ENCODE results near the gene RCOR1. TPM values are rescaled to one million over a fixed set of nuclear protein-coding genes. Genes with fewer than 3 reads are reported as not detected.

The RCOR1 gene
- total and polyA plus RNA-seq, 2 of the 8 experiments (the other 6 are each of a cell fraction or from before 2014, with no cell fraction given): 12.3 to 26.3 TPM

DNA sequence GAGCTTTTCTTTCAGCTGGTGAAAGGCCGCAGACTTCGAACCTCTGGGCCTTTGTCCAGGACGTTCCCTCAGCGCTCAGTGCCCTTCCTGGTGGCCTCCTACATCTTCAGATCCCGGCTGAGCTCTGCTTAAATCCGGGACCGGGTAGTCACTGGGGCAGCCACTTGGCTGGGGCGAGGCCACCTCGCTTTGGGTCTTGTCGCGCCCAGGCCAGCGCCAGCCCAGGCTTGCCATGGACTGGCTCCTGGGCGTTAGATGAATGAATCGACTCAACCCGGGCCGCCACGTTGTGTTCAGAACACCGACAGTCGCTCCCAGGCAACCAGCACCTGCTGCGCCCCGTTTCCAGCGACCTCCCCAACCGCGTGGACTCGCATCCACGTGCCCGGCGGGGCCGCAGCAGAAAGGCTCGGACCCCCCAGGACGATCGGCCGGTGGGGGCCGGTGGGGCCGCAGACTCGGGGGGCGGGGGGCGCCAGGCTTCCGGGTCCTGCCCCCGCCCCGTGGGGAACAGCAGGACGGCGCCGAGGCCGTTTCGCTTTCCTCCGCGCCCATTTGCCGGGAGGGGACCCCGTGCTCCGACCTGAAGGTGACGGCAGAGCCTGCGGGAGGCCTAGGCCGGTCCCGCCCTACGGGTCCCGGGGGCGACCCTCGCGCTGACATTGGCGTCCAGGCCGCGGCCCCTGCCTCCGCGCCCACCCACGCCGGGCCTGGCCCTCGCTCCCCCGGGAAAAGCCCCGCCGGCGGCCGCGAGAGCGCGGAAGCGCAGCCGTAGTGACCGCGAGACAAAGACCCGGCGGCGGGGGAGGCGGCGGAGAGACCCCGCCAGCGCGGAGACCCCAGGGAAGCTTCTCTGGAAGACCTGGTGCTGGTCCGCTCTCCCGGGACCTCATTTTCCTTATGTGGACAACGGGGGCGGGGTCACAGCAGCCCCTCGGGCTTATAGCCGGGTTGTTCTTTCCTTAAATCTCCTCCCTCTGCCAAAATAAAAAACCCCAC, 37.3 kb upstream of the RCOR1 start:
- peak overlapping the region; percentile 25; the same call in 1 of the 2 replicates for H2BK15ac ChIP-seq (ENCODE audit: low read length)
- ChIA-PET CTCF (ENCODE audit: partially characterized antibody) (interaction anchor here (0.6 to 1.3 kb wide), 6 partner anchors 8 to 71 kb away, joined by 3 to 4 read pairs (median 3); no protein-coding TSS in a partner anchor), POLR2A (ENCODE audit: partially characterized antibody) (interaction anchor here (0.6 to 4.7 kb wide), 20 partner anchors 11 to 696 kb away, joined by 3 to 50 read pairs (median 4); partner anchors contain the start of gene RCOR1)
- H3K23ac ChIP-seq (ENCODE audit: insufficient read length): no peak overlapping the region
- no peak overlapping the region for H2BK120ac ChIP-seq (replicated peaks; ENCODE audit: low read depth, low read length)
- peak overlapping the region; percentile 56; the same call in 1 of the 2 replicates for H2AK5ac ChIP-seq (ENCODE audit: low read depth, low read length)
- no peaks in the 10 kb centered on the region for H3K79me2 ChIP-seq (ENCODE audit: control insufficient read depth in 1 of 2, insufficient read depth in 2 of 2, low read length in 2 of 2)
- H4K8ac ChIP-seq (ENCODE audit: extremely low read depth, insufficient read depth, low read length): peak overlapping the region; percentile 96
- no peaks in the 10 kb centered on the region for H3K9me3 ChIP-seq (ENCODE audit: insufficient read depth in 2 of 2, low read depth in 1 of 2, low read length in 1 of 2)
- H3K9ac ChIP-seq (replicated peaks in 1 of 4; ENCODE audit: extremely low read depth in 1 of 4, low read depth in 3 of 4, low read length in 3 of 4): peak overlapping the region in 3 of 4 experiments; percentile 62 to 76 (median 74); a peak in 6 of 7 replicates
- H2BK12ac ChIP-seq (ENCODE audit: low read depth, low read length): peak overlapping the region; percentile 85; the same call in 1 of the 2 replicates
- H3K56ac ChIP-seq (replicated peaks; ENCODE audit: insufficient read length, low read depth, low read length): peak overlapping the region; percentile 54
- H4K5ac ChIP-seq (ENCODE audit: insufficient read length, low read depth, low read length): no peak overlapping the region
- no peaks in the 10 kb centered on the region for H4K20me1 ChIP-seq (replicated peaks in 1 of 2; ENCODE audit: control insufficient read depth in 1 of 2, insufficient read depth in 2 of 2, low read length in 2 of 2)
- no peak overlapping the region for H2AFZ ChIP-seq (ENCODE audit: low read length)
- H2BK5ac ChIP-seq (ENCODE audit: low read depth, low read length): peak overlapping the region; percentile 60; the same call in 1 of the 2 replicates
- no peaks in the 10 kb centered on the region for H3K79me1 ChIP-seq (ENCODE audit: low read depth, low read length)
- H3K27ac ChIP-seq (ENCODE audit: low read depth, low read length): no peak overlapping the region
- peak overlapping the region; percentile 99 for H3K4ac ChIP-seq (replicated peaks; ENCODE audit: insufficient read length, low read depth, low read length)
- H3K36me3 ChIP-seq (ENCODE audit: control insufficient read depth in 2 of 4, insufficient read depth in 4 of 4, low read length in 3 of 4): no peaks in the 10 kb centered on the region
- FAIRE-seq: no peak
- DNase-seq (ENCODE audit: low read depth in 1 of 2, low spot score in 2 of 2): peak in 1 of 2 experiments; percentile 83
- H3K23me2 ChIP-seq (ENCODE audit: low read depth, low read length): peaks cover 6% of the 10 kb centered on the region; the same call in 1 of the 2 replicates
- no peak overlapping the region for H2BK20ac ChIP-seq (ENCODE audit: low read length)
- peak overlapping the region; percentile 90 for H3K18ac ChIP-seq (ENCODE audit: extremely low read depth, low read length)
- H3K4me2 ChIP-seq (ENCODE audit: insufficient read depth in 1 of 2, low read depth in 2 of 2, low read length in 2 of 2): peak overlapping the region; percentile 62 to 64
- no peak overlapping the region for H3K14ac ChIP-seq (ENCODE audit: insufficient read length)
- H3K4me1 ChIP-seq (replicated peaks in 1 of 4; ENCODE audit: control insufficient read depth in 3 of 4, insufficient read depth in 4 of 4, low read length in 3 of 4): peaks cover 0 to 8% (median 5%) of the 10 kb centered on the region in 4 experiments; a peak in 5 of 7 replicates
- H3K4me3 ChIP-seq (ENCODE audit: extremely low read depth in 1 of 4, insufficient read depth in 2 of 4, low read depth in 3 of 4, low read length in 4 of 4): peak overlapping the region; percentile 37 to 77 (median 56)
- peak overlapping the region; percentile 84 for H4K91ac ChIP-seq (replicated peaks; ENCODE audit: insufficient read length, low read length)
- 5% methylated on average over 65 of the region's 94 CpGs; no CpG with 5 or more reads in 1 of the 2 experiments for WGBS, 2 experiments (ENCODE audit: extremely low coverage in 1 of 2, insufficient coverage in 1 of 2, insufficient read length in 1 of 2, insufficient replicate concordance in 2 of 2, low coverage in 1 of 2, low lambda C conversion rate in 2 of 2, missing lambda C conversion rate in 1 of 2)
- H3K27me3 ChIP-seq (replicated peaks in 1 of 4; ENCODE audit: control insufficient read depth in 3 of 4, extremely low read depth in 1 of 4, insufficient read depth in 3 of 4, low read length in 3 of 4): no peaks in the 10 kb centered on the region
- TF ChIP-seq POLR2A (IDR thresholded peaks at IDR 0.05; ENCODE audit: control extremely low read depth in 1 of 2, low read depth in 2 of 2, low read length in 2 of 2) (peak in 1 of 2 experiments; percentile 65; a peak in 1 of 3 replicates), CEBPB (IDR thresholded peaks at IDR 0.05; ENCODE audit: low read depth, low read length) (no peak), TEAD4 (IDR thresholded peaks at IDR 0.05; ENCODE audit: low read depth, low read length) (no peak), KDM4A (IDR thresholded peaks at IDR 0.05; ENCODE audit: low read depth, low read length, severe bottlenecking) (peak; percentile 34), MAFK (IDR thresholded peaks at IDR 0.05; ENCODE audit: low read depth, low read length) (no peak), JUND (IDR thresholded peaks at IDR 0.05; ENCODE audit: low read length) (no peak), CHD1 (IDR thresholded peaks at IDR 0.05; ENCODE audit: low read depth, low read length) (no peak), CTBP2 (IDR thresholded peaks at IDR 0.05; ENCODE audit: borderline replicate concordance, insufficient read depth, insufficient read length, low read length) (no peak), SP2 (IDR thresholded peaks at IDR 0.05; ENCODE audit: low read length) (no peak), CBX5 (IDR thresholded peaks at IDR 0.05; ENCODE audit: low read depth, low read length) (no peak)
- TF ChIP-seq, protein P1, sequence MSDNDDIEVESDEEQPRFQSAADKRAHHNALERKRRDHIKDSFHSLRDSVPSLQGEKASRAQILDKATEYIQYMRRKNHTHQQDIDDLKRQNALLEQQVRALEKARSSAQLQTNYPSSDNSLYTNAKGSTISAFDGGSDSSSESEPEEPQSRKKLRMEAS (IDR thresholded peaks at IDR 0.05): peak; percentile 96
